SK-N-SH (cell line): Measurements from ENCODE around the gene PEX26. TPM values are rescaled to one million over a fixed set of nuclear protein-coding genes. Genes with fewer than 3 reads are reported as not detected.

Experiments used
- CTCF ChIA-PET: fragments of 300-600, 350-600 bp; formaldehyde crosslinking; extraction: SDS; loops from one replicate; lab custom pipeline; 2021; lab: Yijun Ruan, JAX
- POLR2A ChIA-PET: fragments of 350-600 bp; sonication (Branson Sonifier 250); formaldehyde crosslinking; extraction: SDS; loops from one replicate; lab custom pipeline; 2020; ENCODE audit warnings: antibody characterized with exemption, inconsistent platforms; lab: Yijun Ruan, JAX
- DNase-seq: peaks from one replicate; pipeline ENCODE4 v3.0.0; 2012
- H2AFZ ChIP-seq: fragments of 200-600 bp; sonication (generic); 2 replicates; pipeline ENCODE4 v1.8.1; 2016; ENCODE audit warnings: antibody characterized with exemption, mild to moderate bottlenecking, low read depth
- H3F3A ChIP-seq: fragments of 200-600 bp; sonication (generic); replicated peaks from 2 replicates; pipeline ENCODE3; 2016; ENCODE audit warnings: antibody characterized with exemption, mild to moderate bottlenecking; ENCODE audit not compliant: insufficient read depth
- H3K27ac ChIP-seq, 2 experiments: fragments of 200-500 bp in 1 of 2; fragments of 200-600 bp in 1 of 2; sonication (Bioruptor generic) in 1 of 2; sonication (generic), shearing (Covaris generic) in 1 of 2; 2 replicates each; pipeline versions ENCODE4 v1.5.1 to v1.6.1; 2014 to 2016; ENCODE audit warnings: low read depth in 2 of 2, inconsistent platforms in 1 of 2, low read length in 1 of 2, mild to moderate bottlenecking in 1 of 2, mixed read lengths in 1 of 2
- H3K27me3 ChIP-seq: fragments of 200-600 bp; sonication (generic), shearing (Covaris generic); 2 replicates; pipeline ENCODE4 v1.6.1; 2016; ENCODE audit warnings: mixed run types; ENCODE audit not compliant: insufficient read depth
- H3K36me3 ChIP-seq, 2 experiments: fragments of 200-500 bp in 1 of 2; fragments of 200-600 bp in 1 of 2; sonication (Bioruptor generic) in 1 of 2; sonication (generic) in 1 of 2; replicated peaks in 1 of 2; 2 replicates each; pipeline versions ENCODE3 to v1.5.1; 2014 to 2016; ENCODE audit warnings: low read length in 1 of 2, mild to moderate bottlenecking in 1 of 2; ENCODE audit not compliant: insufficient read depth in 2 of 2, control insufficient read depth in 1 of 2
- H3K4me1 ChIP-seq, 2 experiments: fragments of 200-500 bp in 1 of 2; fragments of 200-600 bp in 1 of 2; sonication (Bioruptor generic) in 1 of 2; sonication (generic), shearing (Covaris generic) in 1 of 2; 2 replicates each; pipeline versions ENCODE4 v1.5.1 to v1.6.1; 2014 to 2016; ENCODE audit warnings: low read depth in 1 of 2, low read length in 1 of 2, mixed run types in 1 of 2; ENCODE audit not compliant: insufficient read depth in 2 of 2, control insufficient read depth in 1 of 2
- H3K4me2 ChIP-seq: fragments of 200-600 bp; sonication (generic), shearing (Covaris generic); 2 replicates; pipeline ENCODE4 v1.6.1; 2017; ENCODE audit warnings: mixed run types
- H3K4me3 ChIP-seq, 2 experiments: fragments of 200-500 bp in 1 of 2; fragments of 200-600 bp in 1 of 2; sonication (Bioruptor generic) in 1 of 2; sonication (generic), shearing (Covaris generic) in 1 of 2; 2 replicates each; pipeline versions ENCODE4 v1.5.1 to v1.8.1; 2014 to 2016; ENCODE audit warnings: low read depth in 2 of 2, inconsistent platforms in 1 of 2, low read length in 1 of 2, mild to moderate bottlenecking in 1 of 2, mixed read lengths in 1 of 2, moderate library complexity in 1 of 2
- H3K79me2 ChIP-seq: fragments of 200-600 bp; sonication (generic); 2 replicates; pipeline ENCODE4 v1.8.1; 2017; ENCODE audit warnings: mild to moderate bottlenecking; ENCODE audit not compliant: insufficient read depth
- H3K9ac ChIP-seq: fragments of 200-600 bp; sonication (generic); 2 replicates; pipeline ENCODE4 v1.6.1; 2017; ENCODE audit warnings: mixed run types
- H3K9me2 ChIP-seq: fragments of 200-600 bp; sonication (generic); 2 replicates; pipeline ENCODE4 v1.6.1; 2017; ENCODE audit warnings: mixed run types
- H3K9me3 ChIP-seq: fragments of 200-600 bp; sonication (generic); 2 replicates; pipeline ENCODE4 v1.6.1; 2017; ENCODE audit warnings: mixed run types, mild to moderate bottlenecking, moderate library complexity
- H4K20me1 ChIP-seq: fragments of 200-600 bp; sonication (generic); 2 replicates; pipeline ENCODE4 v1.6.1; 2017; ENCODE audit warnings: mild to moderate bottlenecking, mixed run types; ENCODE audit not compliant: insufficient read depth
- CHD2 ChIP-seq: fragments of 150-350 bp; IDR thresholded peaks from 2 replicates; pipeline ENCODE4 v1.6.1; 2018; ENCODE audit warnings: low read length; ENCODE audit not compliant: partially characterized antibody
- CTCF ChIP-seq: fragments of 200-600 bp; sonication (generic); IDR thresholded peaks from 2 replicates; pipeline ENCODE4 v1.6.1; 2017; ENCODE audit warnings: antibody characterized with exemption, mild to moderate bottlenecking, moderate library complexity
- ELF1 ChIP-seq: IDR thresholded peaks from 2 replicates; pipeline ENCODE4 v1.4.0; 2012
- EP300 ChIP-seq, 2 experiments: IDR thresholded peaks; 2 replicates each; pipeline versions ENCODE4 v1.4.0 to v1.6.1; 2012; ENCODE audit warnings: borderline replicate concordance in 1 of 2, low read depth in 1 of 2, low read length in 1 of 2
- EZH2phosphoT487 ChIP-seq: fragments of 200-600 bp; sonication (generic); IDR thresholded peaks from 2 replicates; pipeline ENCODE4 v1.6.1; 2017; ENCODE audit warnings: low read depth, mixed run types, mild to moderate bottlenecking, antibody characterized with exemption, moderate library complexity, borderline replicate concordance
- FOSL2 ChIP-seq: IDR thresholded peaks from 2 replicates; pipeline ENCODE4 v1.4.0; 2012; ENCODE audit warnings: low read depth, mild to moderate bottlenecking, moderate library complexity, borderline replicate concordance
- GABPA ChIP-seq: IDR thresholded peaks from 2 replicates; pipeline ENCODE4 v1.4.0; 2012; ENCODE audit warnings: low read depth, mild to moderate bottlenecking
- GATA2 ChIP-seq: sonication (generic); formaldehyde crosslinking; IDR thresholded peaks from 2 replicates; pipeline ENCODE4 v1.5.0; 2020; ENCODE audit warnings: mild to moderate bottlenecking, missing genetic modification reagents
- JUND ChIP-seq: IDR thresholded peaks from 2 replicates; pipeline ENCODE4 v1.4.0; 2012
- MAX ChIP-seq: IDR thresholded peaks from 2 replicates; pipeline ENCODE4 v1.4.0; 2012; ENCODE audit warnings: low read depth
- MEF2A ChIP-seq: IDR thresholded peaks from 2 replicates; pipeline ENCODE4 v1.4.0; 2012; ENCODE audit warnings: low read depth, borderline replicate concordance
- MXI1 ChIP-seq: IDR thresholded peaks from 2 replicates; pipeline ENCODE4 v1.6.1; 2012; ENCODE audit warnings: mild to moderate bottlenecking, low read depth, low read length, improper control_type of control experiment
- NFIC ChIP-seq: IDR thresholded peaks from 2 replicates; pipeline ENCODE4 v1.4.0; 2012; ENCODE audit warnings: borderline replicate concordance
- NRF1 ChIP-seq: IDR thresholded peaks from 2 replicates; pipeline ENCODE4 v1.6.1; 2012; ENCODE audit warnings: low read depth, mild to moderate bottlenecking, low read length
- POLR2AphosphoS5 ChIP-seq: IDR thresholded peaks from 2 replicates; pipeline ENCODE4 v1.6.1; 2012; ENCODE audit warnings: low read depth, low read length
- RAD21 ChIP-seq: IDR thresholded peaks from 2 replicates; pipeline ENCODE4 v1.6.1; 2012; ENCODE audit warnings: mild to moderate bottlenecking, low read length
- RXRA ChIP-seq: IDR thresholded peaks from 2 replicates; pipeline ENCODE4 v1.4.0; 2012; ENCODE audit warnings: low read depth, mild to moderate bottlenecking, borderline replicate concordance
- TAF1 ChIP-seq: IDR thresholded peaks from 2 replicates; pipeline ENCODE4 v1.6.1; 2012; ENCODE audit warnings: low read depth, mild to moderate bottlenecking, low read length, moderate library complexity, borderline replicate concordance
- TCF12 ChIP-seq: IDR thresholded peaks from 2 replicates; pipeline ENCODE4 v1.4.0; 2012
- TEAD4 ChIP-seq: IDR thresholded peaks from 2 replicates; pipeline ENCODE4 v1.4.0; 2012; ENCODE audit warnings: mild to moderate bottlenecking, borderline replicate concordance; ENCODE audit not compliant: insufficient read depth
- USF2 ChIP-seq: fragments of 150-350 bp; IDR thresholded peaks from 2 replicates; pipeline ENCODE4 v1.6.1; 2017; ENCODE audit warnings: antibody characterized with exemption, low read length, low read depth, borderline replicate concordance
- YY1 ChIP-seq: IDR thresholded peaks from 2 replicates; pipeline ENCODE4 v1.4.0; 2012; ENCODE audit warnings: low read depth, mild to moderate bottlenecking
- ZBTB33 ChIP-seq: IDR thresholded peaks from 2 replicates; pipeline ENCODE4 v1.4.0; 2012; ENCODE audit warnings: low read depth, borderline replicate concordance
- WGBS: methylation state at CpG from one replicate; pipeline ENCODE4 v1.1.6; 2017; ENCODE audit warnings: low lambda C conversion rate; 5-methylcytosine and 5-hydroxymethylcytosine counted together
- polyA plus RNA-seq, 3 experiments: library from polyadenylated mRNA; depleted of rRNA; stranded (reverse); fragments of >200 nt; gene quantifications; 2 replicates each; pipeline ENCODE4 v1.2.3, GENCODE V29; 2012

Gene PEX26
- polyA plus RNA-seq, 1 of the 3 experiments (the other 2 are of a cell fraction) = 13.0 TPM

GRCh38 chr22:18148293-18148965 is 70.6 kb downstream of the PEX26 start (continued):
- TF ChIP-seq NFIC (no peak), CHD2 (no peak), RAD21 (no peak), FOSL2 (no peak), EP300 (IDR thresholded peaks at IDR 0.05; ENCODE audit: borderline replicate concordance in 1 of 2, low read depth in 1 of 2, low read length in 1 of 2) (no peak), GATA2 (CRISPR knock-in tag) (no peak), MAX (no peak), USF2 (no peak), POLR2AphosphoS5 (no peak)

- no peaks in the 10 kb centered on the region for H3K36me3 ChIP-seq
- no peak overlapping the region for H3K4me2 ChIP-seq
- no peaks in the 10 kb centered on the region for H3K9me2 ChIP-seq
- WGBS = 90% methylated on average over 8 of the region's 8 CpGs
- H3K9me3 ChIP-seq = no peaks in the 10 kb centered on the region
- no peak overlapping the region for H3K9ac ChIP-seq
- POLR2A ChIA-PET = no interaction called here
- H3F3A ChIP-seq = peaks cover 8% of the 10 kb centered on the region
- H3K27me3 ChIP-seq = no peaks in the 10 kb centered on the region
- H3K4me1 ChIP-seq = peaks cover 0 to 3% of the 10 kb centered on the region in 2 experiments; a peak in 1 of 4 replicates
- H3K79me2 ChIP-seq = no peaks in the 10 kb centered on the region
- no peak overlapping the region for H2AFZ ChIP-seq
- DNase-seq = no peak
- TF ChIP-seq GATA2 (CRISPR knock-in tag) (no peak), TEAD4 (no peak), RXRA (no peak), ELF1 (no peak), EZH2phosphoT487 (no peak), CTCF (no peak), JUND (no peak), NRF1 (no peak), FOSL2 (no peak), TAF1 (no peak), POLR2AphosphoS5 (no peak), YY1 (no peak), ZBTB33 (no peak), TCF12 (no peak), MXI1 (no peak), GABPA (no peak), MEF2A (no peak)
- no peak overlapping the region for H3K4me3 ChIP-seq
- no peak overlapping the region for H3K27ac ChIP-seq
- no peaks in the 10 kb centered on the region for H4K20me1 ChIP-seq
- CTCF ChIA-PET = no interaction called here
These were observed 74.7 kb downstream of the PEX26 start for GRCh38 chr22:18152519-18152918.
